ENCODE data around the gene PSAPL1.

The PSAPL1 gene

DNA sequence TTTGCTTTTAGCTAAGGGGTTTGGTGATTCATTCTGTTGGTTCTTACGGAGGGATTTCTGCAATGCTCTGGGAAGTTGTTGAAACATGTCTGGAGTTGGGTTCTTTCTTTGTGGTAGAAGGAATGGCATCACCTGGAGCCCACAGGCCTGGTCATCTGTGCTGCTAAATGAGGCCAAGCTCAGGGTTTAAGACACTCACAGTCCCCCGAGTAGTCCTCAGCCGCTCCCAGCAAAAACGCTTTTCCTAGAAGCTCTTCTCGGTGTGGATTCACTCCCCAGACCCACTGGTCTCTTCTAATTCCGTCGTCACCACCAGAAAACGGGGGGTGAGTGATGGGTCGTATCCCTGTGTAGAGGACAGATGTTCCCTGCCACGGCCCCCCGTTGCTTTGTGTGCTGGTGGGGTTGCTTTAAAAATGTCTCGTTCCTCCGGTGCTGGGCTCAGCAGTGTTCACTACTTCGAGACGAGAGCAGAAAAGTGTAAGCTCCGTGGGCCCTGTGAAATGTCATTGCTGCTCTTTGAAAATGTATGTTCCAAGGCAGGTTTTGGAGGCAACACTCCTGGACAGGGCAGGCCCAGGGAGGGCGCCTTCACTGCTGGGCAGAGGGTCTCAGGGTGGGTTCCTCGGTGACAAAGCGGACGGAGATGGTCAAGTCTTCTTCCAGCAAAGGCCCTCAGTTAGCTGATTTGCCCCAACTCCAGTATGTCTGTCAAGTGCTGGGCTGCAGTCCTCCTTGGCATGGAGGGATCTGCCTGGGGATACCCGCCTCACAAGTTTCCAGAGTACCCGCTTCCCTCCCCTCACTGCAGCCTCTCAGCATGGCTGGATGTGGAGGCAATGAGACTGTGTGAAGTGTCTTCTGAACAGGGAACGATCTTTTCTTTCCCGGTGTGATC is 37.3 kb downstream of the PSAPL1 start:
- DNase-seq (ENCODE audit: low read depth in 1 of 2, low spot score in 1 of 2): no peak

DNA sequence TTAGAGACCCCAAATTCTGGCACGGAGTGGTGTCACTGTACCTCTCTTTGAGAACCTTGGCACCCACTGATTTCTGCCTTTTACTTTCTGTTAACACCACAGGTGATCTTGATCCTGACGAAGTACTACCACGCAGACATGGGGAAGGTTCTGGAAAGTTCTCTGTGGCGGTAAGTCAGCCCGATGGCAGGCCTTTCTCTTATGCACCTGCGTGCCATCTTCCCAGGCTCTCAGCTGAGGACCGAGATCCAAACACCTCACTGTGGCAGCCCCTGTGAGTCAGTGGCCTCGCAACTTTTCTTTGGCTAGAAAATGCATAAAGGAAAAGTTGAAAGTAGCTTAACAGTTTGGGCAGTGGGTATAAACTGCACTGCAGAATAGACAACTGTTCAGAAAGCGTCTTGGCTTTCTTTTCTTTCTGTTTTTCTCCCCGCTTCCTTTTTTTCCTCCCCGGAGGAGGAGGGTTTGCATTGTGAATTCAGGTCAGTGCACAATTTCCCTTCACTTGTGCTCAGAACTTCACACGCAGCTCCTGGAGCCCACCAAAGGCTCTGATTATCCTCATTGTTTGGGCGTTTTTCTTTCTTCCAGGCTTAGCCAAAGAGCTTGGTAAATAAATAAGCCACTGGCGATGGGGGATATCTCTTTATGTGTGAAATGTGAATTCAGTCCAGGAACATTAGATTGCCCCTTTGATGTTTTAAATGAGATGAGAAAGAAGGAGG is 38.4 kb downstream of the PSAPL1 start:
- no peak for DNase-seq (ENCODE audit: low read depth in 1 of 2, low spot score in 1 of 2)

DNA sequence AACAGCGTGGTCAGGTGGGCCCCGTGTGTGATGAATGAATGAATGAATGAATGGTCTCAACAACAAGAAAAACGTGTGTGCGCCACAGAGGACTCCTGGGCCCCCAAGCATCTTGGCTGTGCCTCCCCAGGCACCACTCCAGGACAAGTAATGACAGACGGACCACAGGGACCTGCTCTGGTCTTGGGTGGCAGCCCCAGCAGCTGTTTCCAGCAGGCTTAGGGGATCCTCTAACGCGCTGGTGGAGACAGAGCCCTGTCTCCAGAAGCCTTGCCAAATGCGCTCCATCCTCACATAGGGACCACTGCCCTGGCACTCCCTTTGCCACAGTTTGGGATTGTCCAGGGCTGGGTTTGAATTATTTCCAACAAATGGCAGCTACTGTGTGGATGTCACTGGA is 39.1 kb downstream of the PSAPL1 start:
- DNase-seq (ENCODE audit: low read depth in 1 of 2, low spot score in 1 of 2): no peak

DNA sequence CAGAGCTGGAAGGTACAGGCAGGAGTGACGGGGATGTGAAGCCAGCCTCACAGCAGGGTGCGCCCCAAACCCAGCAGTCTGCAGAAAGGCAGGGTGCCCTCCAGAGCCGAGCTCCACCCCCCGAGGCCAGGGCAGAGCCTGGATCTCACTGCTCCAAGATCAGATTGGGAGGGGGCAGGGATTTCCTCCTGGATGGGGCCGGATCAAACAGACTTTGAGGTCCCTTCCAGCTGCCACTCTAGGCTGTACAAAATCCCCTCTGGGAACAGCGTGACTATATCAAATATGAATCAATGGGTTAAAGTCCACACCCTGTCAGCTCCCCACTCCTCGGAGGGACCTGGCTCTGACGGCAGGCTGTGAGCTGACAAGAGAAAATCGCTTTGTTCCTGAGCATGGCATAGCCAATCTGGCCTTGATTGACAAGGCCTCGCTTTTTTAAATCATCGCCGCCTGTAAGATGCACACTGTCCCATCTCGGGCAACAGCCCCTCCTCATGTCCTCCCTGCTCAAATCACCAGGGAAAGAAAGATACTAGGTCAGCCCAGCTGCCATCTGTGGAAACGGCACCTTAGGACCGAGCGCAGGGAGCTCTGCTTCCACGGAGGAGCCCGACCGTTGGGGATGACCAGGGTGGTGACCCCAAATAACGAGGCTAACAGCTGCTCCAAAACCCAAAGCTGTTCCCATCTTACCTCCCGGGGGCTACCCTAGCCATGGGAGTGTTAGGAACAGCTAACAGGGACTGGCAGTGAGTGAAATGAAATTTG is 39.9 kb downstream of the PSAPL1 start:
- no peak for DNase-seq (ENCODE audit: low read depth in 1 of 2, low spot score in 1 of 2)

DNA sequence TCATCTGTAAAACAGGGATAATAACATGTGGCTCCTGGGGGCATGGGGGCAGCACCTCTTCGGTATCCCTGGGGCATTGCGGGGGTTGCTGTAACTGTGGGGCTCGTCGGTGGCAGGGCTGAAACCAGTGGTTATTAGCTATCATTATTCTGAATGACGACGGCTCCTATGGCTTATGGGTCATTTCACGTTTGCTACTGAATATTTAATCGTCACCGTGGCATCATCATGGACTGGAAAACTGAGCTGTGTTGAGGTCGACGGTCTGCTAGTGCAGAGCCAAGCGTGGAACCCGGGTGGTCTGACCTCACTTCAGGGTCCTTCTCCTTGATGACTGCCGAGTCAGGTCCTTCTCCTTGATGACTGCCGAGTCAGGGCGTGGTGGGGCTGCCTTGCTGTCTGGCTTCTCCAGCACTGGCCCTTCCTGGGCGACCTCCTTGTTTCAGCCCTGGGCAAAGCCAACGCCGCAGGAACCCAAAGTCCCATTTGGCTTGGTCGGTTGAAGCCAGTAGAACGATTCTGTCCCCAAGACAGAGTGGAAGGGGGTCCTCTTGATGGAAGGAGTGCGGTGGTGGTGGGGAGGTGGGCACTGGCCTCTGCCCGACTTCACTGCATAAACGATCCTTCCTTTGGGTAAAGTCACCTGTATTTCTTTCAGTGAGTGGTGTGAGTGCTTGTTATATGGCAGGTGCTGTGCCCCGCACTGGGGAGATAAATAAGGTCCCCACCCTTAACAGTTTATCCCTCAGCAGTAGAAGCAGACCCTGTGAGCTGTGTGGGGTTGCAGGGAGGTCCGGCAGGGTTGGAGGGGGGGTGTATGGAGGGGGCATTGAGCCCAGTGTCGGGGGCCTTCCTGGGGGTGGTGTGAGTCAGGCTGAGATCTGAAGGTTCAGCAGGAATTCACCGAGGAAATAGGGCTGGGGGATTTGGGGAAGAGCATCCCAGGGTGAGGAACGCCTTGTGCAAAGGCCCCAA is 40.8 kb downstream of the PSAPL1 start:
- DNase-seq (ENCODE audit: low read depth in 1 of 2, low spot score in 1 of 2): no peak

DNA sequence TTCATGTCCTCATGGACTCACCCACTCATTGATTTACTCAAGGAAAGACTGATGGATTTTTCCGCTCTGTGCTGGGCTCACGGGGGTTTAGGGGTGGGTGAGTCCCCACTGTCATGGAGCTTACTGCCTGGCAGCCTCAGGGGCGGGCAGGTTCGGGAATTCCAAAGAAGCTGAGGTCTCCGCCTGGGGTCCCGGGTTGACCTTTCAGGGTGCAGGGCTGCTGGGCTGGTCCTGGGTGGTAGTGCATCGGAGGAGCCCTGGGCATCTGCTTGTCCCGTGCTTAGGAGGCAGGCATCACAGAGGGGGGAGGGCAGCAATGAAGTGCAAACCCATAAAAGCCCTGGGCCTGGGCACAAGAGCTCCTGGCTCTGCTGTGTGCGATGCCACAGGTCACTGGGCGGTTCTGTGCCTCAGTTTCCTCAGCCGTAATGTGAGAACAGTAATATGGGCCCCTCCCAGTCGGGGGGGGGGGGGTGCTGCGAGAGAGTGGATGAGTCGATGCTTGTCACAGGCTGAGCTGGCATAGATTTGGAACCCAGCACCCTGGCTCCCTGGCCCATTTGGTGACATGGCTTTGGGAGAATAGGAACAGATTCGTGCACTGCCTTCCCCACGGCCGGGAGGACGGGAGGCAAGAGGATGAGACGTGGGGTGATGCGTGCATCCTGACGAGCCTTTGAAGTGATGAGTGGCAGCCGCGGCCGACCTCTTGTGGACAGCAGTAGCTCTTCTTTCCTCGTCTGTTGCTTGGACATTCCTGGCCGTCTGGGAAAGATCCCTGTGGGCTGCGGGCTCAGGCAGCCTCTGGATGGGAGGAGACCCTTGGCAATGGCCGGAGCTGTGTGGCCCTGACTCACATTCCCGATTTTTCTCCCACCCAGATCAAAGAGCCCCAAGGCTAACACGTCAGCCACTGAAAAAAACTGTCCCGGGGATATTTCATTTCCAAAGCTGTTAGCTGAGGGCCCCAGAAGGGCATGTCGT is 42.0 kb downstream of the PSAPL1 start:
- no peak for DNase-seq (ENCODE audit: low read depth in 1 of 2, low spot score in 1 of 2)

DNA sequence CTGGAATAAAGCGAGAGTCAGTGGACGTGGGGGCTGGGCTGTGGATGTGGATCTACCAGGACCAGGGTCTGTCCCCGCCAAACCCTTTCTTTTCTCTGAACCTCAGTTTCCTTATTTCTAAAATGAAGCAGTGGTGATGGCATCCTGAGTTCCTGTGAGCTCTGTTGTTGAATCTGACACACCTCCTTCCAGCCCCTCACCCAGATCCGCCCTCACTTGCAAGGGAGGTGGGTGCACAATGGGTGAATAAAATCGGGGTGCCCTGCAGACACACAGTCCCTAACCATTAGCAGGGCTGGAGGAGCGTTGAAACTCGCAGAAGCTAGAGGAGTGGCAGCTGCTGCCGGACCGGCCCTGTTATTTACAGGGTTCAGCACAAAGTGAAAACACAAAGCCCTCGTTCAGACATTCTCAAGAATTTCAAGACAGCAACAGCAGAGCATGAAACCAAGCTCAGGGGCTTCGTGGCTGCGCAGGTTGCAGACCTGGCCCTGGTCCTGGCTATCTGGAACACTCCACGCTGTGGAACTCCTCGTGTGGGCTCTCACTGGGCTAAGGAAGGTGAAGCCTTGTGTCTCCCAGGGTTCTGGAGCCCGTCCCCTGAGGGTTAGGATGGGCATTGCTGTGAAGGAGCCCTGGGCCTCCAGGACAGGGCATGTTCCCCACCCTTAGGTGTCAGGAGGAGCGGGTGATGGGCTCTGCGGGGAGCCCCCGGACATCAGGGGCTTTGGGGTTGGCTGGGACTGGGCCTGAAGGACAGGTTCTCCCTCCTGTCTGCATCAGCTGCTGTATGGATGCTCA is 42.9 kb downstream of the PSAPL1 start:
- DNase-seq (ENCODE audit: low read depth in 1 of 2, low spot score in 1 of 2): no peak

DNA sequence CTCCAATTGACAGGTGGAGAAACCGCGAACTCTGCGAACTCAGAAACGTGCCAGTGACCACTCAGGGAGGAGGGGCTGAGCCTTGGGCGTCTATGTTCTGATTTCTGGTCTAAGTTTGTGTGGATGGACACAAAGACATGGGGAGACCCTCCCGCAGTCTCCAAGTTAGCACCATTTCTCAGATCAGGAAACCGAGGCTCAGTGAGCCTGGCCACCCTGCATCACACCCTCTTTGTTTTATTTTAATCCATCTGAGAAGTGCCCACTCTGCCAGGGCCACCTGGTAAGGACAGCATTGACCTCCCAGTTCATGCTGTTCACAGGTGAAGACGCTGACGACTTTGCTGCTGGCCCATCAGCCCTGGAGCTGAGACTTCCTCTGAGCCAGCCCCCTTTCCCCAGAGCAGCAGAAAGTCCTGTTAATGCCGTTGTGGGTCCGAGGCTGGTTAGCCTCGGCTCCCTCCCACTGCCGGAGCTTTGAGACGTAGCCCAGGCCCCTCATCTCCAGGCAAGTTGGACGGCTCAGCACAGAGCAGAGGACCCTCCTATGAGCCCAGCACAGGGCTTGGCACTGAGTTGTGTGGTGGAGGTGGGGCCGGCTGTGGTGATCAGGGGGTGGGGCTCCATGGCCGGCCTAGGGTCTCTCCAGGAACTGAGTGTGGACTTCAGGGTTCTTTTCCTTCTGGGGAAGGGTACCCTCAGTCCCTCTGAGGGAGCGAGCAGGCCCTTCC is 43.7 kb downstream of the PSAPL1 start:
- no peak for DNase-seq (ENCODE audit: low read depth in 1 of 2, low spot score in 1 of 2)

DNA sequence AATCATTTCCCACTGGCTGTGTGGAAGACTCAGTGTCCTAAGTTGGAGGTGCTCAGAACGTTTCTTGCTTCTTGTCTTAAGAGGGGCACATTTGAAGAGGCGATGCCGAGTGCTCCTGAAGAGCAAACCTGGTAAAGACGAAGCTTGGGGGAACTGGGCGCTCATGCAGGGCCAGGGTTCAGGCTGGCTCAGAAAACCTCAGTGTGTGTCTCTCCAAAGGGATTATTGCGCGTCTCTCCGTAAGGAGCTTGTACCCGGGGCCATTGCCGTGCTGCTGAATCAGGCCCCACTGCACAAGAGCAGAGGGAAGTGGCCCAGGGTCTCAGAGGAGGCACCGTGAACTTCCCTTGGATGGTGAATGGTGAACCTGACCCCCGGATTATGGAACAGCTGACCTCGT is 44.4 kb downstream of the PSAPL1 start:
- no peak for DNase-seq (ENCODE audit: low read depth in 1 of 2, low spot score in 1 of 2)

DNA sequence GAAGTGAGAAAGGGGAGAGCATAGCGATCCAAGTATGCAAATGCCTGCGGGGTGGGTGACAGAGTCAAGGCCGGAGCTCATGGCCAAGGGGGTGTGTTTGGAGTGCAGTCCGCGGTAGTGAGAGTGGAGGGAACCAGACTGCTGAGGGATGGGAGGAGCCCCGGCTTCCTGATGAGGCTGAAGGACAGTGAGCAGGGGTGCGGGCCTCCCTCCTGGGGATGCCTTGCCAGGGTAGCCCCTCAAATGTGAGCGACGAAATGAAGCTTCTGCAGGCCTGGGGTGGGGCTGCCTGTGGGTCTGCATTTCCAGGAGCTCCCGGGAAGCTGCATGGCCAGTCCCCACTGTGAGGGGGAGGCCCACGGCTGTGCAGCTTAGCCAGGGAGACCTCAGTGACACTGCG is 45.0 kb downstream of the PSAPL1 start:
- DNase-seq (ENCODE audit: low read depth in 1 of 2, low spot score in 1 of 2): no peak

DNA sequence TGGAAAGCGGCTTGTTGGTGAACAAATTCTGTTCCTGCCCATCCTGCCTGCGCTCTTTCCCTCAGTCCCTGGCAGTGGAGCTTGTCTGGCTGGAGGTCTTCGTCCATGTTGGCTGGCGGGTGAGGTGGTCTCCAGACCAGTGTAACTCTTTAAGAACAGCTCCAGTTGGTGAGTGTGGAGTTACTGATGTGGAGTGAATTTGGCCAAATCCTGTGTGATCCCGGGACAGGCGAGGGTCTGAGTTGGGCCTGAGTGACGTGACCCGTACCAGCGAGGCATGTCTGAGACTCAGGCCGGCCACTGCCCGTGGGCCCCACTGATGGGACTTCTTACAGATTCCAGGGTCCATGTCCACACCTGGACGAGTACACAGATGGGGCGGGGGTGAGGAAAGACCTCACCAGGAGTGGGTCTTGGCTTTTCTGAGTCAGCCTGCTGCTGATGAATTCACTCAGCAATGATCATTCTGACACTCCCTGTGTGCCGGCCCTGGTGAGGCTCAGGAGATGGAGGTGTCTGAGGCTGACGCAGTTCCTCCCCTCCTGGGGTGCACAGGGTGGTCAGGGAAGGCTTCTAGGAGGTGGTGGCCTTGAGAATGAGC is 45.5 kb downstream of the PSAPL1 start:
- DNase-seq (ENCODE audit: low read depth in 1 of 2, low spot score in 1 of 2): no peak

DNA sequence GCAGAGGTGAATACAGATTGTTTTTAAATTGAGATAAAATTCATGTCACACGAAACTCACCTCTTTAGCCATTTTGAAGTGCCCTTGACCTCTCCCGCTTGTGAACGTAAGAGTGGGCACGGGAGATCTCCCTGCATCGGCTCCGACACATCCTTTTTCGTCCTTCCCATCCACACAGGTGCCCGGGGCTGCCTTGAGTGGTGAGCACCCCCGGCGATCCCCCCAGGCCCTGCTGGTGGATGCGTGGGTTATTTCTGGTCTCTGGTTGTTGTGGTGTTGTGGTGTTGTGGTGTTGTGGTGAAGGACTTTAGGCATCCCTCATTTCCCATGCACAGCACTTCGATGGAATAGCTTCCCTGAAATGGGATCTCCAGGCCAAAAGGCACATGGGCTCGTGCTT is 46.1 kb downstream of the PSAPL1 start:
- no peak for DNase-seq (ENCODE audit: low read depth in 1 of 2, low spot score in 1 of 2)

DNA sequence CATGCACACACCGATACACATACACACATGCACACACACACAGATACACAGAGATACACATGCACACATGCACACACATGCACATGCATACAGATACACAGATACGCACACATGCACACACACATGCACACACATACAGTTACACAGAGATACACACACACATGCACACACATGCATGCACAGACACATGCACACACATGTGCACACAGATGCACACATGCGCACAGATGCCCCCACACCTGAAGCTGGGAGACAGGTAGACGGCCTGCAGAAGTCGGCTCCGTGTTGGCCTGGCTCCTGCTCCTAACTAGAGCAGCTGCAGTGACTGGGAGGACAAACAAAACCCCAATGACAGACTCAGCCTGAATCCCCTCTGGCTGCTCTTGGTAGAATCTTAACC is 46.8 kb downstream of the PSAPL1 start:
- DNase-seq (ENCODE audit: low read depth in 1 of 2, low spot score in 1 of 2): no peak

DNA sequence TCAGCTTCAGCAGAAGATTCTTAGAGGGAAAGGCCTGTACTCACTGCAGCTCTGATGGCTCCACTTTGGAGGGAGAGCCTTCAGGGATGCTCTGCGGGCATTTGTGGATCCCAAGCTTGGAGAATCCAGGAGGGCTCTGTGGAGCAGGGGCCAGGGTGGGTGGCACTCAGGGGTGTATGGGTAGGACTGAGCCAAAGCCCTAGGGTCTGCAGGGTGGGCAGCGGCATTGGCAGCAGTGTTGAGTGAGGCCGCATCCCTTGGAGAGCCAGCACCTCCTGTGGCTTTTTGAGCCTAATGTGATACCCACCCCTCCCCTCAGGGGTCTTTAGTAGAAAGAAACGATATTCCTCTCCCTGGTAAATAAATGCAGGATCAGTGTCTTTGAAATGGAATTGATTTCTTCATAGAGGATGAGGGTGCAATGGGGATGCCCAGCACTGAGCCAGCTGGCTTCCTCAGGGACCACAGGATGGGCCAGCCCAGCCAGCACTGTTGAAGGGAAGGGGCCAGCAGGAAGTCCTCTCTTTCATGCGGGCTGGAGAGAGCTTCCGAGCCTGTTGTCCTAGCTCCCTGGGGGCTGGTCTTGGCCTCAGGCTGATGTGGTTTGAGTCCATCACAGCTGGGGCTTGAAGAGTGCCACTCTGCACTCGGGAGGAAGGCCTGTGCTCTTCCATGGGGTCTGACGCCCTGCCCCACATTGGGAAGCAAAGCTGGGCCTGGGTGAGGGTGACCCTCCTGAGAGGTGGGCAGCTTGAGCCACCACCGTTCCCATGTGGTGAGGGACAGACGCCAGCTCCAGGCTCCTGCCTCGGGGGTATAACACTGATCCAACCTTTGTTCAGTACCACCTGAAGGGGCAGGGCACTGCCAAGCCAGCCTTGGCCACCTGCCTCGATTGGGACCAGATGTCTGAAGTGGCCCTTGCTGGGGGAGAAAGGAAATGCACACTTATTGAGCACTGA is 49.5 kb downstream of the PSAPL1 start:
- DNase-seq (ENCODE audit: low read depth in 1 of 2, low spot score in 1 of 2): no peak

DNA sequence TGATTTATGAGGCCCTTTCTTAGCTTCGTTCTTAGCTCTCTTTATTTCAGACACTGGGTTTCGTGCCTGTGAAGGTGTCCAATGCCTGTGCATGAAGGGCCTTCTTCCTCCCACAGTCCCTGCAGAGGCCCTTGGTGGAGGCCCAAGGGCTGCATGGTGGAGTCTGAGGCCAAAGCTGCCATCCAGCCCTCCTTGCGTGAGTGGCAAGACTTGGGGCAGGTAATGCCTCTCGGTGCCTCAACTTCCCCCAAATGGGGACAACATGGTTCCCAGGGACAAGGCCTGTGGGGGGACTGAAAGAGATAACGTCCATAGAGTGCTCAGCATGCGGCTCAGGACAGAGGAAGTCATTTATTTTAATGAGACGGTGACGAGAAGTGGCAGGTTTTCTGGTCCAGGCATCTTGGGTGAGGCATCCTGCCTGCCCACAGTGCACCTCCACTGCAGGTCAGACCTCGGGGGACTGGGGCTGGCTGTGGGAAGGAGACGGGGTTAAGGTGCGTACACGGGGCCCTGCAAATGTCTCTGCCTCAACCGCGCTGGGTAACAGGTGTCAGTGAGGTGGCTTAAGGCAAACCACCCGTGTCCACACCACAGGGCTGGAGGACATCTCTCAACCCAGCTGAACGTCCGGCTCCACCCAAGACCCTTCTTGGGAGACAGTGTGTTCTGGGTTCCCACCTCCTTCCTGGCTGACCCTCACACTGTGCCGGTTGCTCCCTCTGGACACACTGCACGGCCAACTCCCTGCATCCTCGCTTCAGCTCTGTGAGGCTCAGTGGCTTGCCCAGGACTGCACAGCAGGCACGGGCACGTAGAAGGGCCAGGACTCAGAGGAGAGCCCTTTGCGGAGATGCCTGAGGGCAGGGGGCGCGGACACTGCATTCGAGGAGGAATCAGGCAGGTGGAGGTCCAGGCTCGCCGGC is 50.5 kb downstream of the PSAPL1 start:
- no peak for DNase-seq (ENCODE audit: low read depth in 1 of 2, low spot score in 1 of 2)

All from activated CD4-positive, alpha-beta T cell treated with anti-CD3 and anti-CD28 coated beads, Interleukin-2, amount 50 U/mL, for 24 hours (primary cell).